ENCODE data around the gene GMEB1.
"Not testable (repeated sequence)": the region's sequence is repeated elsewhere in the genome, so short reads cannot be mapped to it uniquely, and the experiment has no call there.

Gene GMEB1

DNA sequence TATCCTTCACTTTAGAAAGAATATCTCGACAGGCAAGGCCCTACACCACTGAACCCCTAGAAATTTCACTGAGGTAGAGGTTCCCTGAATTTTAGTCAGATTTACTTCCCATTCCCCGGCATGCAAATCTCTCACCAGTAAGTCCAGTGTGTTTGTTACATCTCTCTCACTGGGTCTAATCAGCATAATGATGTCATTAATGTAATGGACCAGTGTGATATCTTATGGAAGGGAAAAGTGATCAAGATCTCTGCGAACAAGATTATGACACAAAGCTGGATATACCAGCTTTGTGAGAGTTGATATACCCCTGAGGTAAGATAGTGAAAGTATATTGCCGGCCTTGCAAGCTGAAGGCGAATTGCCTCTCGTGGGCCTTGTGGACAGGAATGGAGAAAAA is 12.2 kb upstream of the GMEB1 start:
- TF ChIP-seq, protein P1, sequence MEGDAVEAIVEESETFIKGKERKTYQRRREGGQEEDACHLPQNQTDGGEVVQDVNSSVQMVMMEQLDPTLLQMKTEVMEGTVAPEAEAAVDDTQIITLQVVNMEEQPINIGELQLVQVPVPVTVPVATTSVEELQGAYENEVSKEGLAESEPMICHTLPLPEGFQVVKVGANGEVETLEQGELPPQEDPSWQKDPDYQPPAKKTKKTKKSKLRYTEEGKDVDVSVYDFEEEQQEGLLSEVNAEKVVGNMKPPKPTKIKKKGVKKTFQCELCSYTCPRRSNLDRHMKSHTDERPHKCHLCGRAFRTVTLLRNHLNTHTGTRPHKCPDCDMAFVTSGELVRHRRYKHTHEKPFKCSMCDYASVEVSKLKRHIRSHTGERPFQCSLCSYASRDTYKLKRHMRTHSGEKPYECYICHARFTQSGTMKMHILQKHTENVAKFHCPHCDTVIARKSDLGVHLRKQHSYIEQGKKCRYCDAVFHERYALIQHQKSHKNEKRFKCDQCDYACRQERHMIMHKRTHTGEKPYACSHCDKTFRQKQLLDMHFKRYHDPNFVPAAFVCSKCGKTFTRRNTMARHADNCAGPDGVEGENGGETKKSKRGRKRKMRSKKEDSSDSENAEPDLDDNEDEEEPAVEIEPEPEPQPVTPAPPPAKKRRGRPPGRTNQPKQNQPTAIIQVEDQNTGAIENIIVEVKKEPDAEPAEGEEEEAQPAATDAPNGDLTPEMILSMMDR (conservative IDR thresholded peaks at IDR 0.05; ENCODE audit: low read depth, low read length): no peak
- no peak overlapping the region for H3K4me3 ChIP-seq (ENCODE audit: low read length)
- no peak for DNase-seq (ENCODE audit: low read depth)

DNA sequence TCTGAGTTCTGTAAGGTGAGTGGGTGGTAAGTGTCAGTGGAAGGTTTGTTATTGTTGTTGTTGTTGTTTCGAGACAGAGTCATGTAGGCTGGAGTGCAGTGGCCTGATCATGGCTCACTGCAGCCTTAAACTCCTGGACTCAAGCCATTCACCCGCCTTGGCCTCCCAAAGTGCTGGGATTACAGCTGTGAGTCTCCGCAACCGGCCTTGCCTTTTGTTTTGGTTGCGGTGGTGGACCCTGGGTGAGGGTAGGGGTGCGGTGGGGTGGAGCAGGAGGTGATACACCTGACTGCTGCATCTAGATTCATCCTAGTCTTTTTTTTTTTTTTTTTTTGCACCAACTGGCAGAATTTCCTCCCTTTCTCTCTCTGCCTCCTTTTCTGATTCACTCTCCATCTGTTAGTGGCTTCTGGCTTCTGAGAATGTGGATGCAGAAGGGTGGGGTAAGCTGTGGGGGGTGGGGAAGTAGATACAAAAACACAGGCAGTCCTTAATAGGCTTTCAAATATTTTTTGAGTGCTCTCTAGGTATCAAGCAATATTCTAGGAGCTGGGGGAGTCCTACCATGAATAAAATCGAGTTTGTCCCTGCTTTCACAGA is 4.6 kb upstream of the GMEB1 start:
- no peak for DNase-seq (ENCODE audit: low read depth)
- no peak overlapping the region for H3K4me3 ChIP-seq (ENCODE audit: low read length)
- TF ChIP-seq, protein P1 (conservative IDR thresholded peaks at IDR 0.05; ENCODE audit: low read depth, low read length): no peak

DNA sequence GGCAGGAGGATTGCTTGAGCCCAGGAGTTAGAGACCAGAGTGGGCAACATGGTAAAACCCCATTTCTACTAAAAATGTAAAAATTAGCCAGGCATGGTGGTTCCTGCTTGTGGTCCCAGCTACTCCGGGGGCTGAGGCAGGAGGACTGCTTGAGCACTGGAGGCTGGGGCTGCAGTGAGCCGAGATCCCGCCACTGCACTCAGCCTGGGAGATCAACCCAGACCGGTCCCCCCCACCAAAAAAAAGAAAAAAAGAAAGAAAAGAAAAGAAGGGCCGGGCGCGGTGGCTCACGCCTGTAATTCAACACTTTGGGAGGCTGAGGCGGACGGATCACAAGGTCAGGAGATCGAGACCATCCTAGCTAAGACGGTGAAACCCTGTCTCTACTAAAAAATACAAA is 1.8 kb upstream of the GMEB1 start:
- no peak for DNase-seq (ENCODE audit: low read depth)
- TF ChIP-seq, protein P1 (conservative IDR thresholded peaks at IDR 0.05; ENCODE audit: low read depth, low read length): no peak
- H3K4me3 ChIP-seq (ENCODE audit: low read length): no peak overlapping the region

DNA sequence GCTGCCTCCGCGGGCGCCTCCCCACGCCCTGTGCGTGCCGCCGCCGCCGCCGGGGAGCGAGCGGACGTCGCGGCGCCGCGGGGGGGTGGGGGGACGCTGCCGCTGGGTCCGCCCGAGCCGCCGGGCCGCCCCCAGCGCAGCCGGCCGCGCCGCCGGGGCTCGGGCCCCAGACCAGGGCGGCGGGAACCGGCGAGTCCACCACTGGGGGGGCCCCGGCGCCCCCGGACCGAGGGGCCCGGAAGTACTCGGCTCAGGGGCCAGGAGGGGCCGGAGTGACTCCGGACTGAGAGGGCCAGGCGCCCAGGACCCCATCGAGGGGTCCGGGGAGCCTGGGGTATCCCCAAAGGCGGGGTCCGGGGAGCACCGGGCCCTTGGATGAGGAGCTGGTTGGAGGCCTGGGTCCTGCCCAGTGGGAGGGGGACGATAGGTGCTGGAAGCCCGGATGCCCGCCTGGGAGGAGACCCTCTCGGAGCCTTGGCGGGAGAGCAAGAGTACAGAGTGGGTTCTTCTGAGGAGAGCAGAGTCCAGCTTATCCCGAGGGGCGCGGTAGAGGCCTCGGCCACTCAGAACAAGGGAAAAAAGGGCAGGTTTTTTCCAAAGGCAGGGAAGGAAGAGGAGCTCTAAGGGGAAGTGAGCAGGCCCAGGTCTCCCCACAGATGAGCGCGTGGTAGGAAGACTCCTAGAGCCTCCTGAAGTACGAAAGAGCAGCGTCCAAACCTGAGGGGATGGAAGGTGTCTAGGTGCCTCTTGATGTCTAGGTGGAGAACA is 556 bp downstream of the GMEB1 start:
- peak overlapping the region; percentile 80 for H3K4me3 ChIP-seq (ENCODE audit: low read length)
- TF ChIP-seq, protein P1 (conservative IDR thresholded peaks at IDR 0.05; ENCODE audit: low read depth, low read length): no peak
- no peak for DNase-seq (ENCODE audit: low read depth)

DNA sequence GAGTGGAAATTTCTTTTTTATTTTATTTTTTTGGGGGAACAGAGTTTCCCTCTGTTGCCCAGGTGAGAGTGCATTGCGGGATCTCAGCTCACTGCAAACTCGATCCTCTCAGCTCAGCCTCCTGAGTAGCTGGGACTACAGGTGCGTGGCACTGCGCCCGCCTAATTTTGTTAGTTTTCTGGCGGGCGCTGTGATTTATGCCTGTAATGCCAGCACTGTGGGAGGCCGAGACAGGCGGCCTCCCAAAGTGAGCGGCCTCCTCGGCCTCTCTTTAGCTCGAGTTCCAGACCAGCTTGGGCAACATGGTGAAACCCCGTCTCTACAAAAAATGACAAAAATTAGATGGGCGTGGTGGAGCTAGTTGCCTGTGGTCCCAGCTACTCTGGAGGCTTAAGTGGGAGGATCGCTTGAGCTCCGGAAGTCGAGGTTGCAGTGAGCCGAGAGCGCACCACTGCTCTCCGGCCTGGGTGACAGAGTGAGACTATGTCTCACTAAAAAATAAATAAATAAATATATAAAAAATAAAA is 2.7 kb downstream of the GMEB1 start:
- no peak for DNase-seq (ENCODE audit: low read depth)
- TF ChIP-seq, protein P1 (conservative IDR thresholded peaks at IDR 0.05; ENCODE audit: low read depth, low read length): no peak
- no peak overlapping the region for H3K4me3 ChIP-seq (ENCODE audit: low read length)

DNA sequence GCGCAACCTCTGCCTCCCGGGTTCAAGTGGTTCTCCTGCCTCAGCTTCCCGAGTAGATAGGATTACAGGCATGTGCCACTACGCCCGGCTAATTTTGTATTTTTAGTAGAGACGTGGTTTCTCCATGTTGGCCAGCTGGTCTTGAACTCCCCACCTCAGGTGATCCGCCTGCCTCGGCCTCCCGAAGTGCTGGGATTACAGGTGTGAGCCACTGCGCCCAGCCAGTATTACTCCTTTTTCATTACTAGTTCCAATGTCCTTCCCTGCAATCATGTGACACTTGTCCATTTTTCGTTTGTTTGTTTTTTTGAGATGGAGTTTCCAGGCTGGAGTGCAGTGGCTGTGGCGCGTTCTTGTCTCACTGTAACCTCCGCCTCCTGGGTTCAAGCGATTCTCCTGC is 4.4 kb downstream of the GMEB1 start:
- not testable (repeated sequence) for H3K4me3 ChIP-seq (ENCODE audit: low read length); DNase-seq (ENCODE audit: low read depth)

DNA sequence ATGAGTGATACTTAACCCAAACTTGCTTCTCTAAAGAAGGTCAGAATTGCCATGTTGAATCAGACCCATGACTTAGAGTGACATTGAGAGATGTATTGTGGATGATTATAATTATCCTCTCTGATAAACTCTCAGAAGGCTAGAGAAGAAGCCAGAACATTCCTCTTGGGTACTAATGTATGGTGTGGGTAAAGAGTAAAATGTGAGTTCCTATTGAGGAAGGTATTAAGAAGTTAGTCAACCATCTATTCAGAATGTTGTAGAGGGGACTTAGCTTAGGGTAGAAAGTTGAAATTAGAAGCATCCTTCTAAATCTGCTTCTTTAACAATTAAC is 7.3 kb downstream of the GMEB1 start:
- TF ChIP-seq, protein P1 (conservative IDR thresholded peaks at IDR 0.05; ENCODE audit: low read depth, low read length): no peak
- no peak overlapping the region for H3K4me3 ChIP-seq (ENCODE audit: low read length)
- DNase-seq (ENCODE audit: low read depth): no peak
